NOMO-1 treated with DMSO at 0.1 percent for 48 hours (cell line): ENCODE data around the gene PDZD8.

ENCODE experiments used
- DNase-seq: peaks from one replicate; lab custom pipeline; 2025; ENCODE audit not compliant: unreplicated experiment; lab: John Stamatoyannopoulos, UW

The PDZD8 gene

DNA sequence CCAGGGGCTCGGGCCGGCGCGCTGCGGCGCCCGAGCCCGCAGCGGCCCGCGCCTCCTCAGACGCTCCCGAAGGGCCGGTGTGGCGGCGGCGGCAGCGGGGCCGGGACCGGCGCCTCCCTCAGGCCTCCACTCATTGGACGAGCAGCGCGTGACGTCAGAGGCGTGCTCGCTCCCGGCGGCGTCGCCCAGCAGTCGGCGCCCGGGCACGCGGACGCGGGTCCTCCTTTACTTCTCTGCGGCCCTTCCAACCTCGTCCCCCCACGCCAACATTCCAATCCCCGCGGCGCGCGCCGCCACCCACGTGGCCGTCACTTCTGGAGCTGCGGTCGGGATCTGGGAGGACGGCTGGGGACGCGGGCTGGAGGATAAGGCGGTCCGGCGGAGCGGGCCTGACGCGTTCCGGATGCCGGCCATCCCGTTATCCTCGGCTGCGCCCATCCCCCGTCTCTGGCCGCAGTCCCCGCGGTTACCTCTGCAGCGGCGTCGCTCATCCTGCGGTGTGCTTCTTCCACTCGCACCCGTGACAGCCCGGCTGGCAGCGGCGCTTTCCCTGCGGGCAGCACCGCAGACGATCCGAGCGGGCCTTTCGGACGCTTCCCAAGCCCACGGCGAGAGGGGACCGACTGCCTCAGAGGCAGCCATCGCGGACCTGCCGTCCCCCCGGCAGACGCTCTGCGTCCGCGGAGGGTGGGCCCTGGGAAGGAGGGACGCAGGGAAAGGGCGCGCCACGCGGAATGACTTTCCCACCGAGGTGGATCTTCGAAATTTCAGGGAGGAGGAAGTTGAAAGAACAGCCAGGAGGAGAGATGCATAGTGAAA, at the start of gene PDZD8:
PDZD8 (minus strand) TSS at position 81 of the 819 bp plus-strand sequence. CDS start 213 bp downstream, outside the sequence.
- DNase-seq: peak; percentile 79

DNA sequence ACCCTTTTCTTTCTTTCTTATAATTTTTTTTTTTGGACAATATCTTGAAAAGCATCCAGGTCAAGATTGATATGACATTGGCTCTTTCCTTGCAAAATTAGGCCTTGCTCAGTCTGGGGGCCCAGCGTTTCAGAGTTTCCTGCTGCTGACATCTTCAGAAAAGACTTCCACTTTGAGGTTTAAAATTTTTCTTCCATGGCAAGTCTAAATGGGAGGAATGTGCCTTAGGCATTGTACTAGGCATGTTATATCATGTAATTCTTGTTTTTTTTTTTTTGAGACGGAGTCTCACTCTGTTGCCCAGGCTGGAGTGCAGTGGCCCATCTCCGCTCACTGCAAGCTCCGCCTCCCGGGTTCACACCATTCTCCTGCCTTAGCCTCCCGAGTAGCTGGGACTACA, 48.9 kb upstream of the PDZD8 start:
- no peak for DNase-seq

DNA sequence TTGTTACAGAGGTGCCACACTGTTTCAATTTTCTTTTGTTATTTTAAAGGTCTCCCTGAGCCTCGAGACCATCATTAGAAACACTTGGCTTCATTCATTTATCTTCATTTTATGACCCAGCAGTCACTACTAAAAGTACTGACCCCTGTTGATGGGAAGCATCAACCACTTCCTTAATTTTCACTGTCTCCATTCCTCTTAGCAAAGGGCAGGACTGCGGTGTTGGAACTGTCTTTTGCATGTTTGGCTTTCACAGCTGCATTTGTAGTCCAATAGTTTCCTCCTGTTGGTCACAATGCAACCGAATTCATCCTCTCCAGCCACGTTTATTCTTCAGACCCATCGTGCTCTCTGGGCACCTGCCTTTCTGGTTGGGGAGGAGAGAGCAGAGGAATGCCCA, 46.7 kb upstream of the PDZD8 start:
- DNase-seq: peak; percentile 30

DNA sequence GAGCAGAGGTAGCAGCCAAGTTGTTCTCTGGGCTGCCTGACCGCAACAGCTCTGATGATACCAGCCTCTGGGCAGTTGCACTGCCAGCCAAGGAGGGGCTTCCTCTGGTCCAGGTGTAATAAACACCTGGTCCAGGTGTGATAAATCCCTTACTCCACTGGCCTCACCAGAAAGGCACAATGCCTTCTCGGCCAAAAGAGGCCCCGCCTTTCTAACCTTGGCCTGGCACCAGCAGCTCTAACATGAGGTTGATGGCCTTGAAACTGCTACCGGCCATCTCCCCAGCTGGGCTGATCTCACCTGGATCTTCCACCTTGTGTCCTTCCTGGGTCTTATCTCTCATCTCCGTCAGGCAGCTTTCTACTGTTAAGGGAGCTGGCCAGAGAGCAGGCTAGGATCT, 45.5 kb upstream of the PDZD8 start:
- DNase-seq: no peak

DNA sequence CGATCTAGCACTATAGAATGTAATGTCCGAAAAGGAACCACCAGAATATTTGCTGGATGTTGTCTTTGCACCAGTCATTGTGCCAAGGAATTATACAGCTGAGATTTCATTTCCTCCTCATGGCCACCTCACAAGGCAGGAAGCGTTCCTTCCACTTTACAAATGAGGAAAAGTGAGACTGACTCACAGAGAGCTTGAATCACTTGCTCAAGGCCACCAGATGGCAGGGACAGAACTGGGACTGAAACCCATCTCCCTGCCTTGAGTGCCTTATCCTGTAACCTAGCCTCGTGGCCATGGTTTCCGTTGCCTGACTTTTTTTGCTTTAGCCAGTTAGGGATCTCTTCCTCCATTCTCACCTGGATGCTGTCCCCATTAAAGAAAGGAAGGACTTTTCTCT, 44.7 kb upstream of the PDZD8 start:
- no peak for DNase-seq

- DNase-seq: no peak
These were observed 43.9 kb upstream of the PDZD8 start for GRCh38 chr10:117419159-117419558.

GRCh38 chr10:117418121-117418520, 42.9 kb upstream of the PDZD8 start:
- DNase-seq: no peak

DNA sequence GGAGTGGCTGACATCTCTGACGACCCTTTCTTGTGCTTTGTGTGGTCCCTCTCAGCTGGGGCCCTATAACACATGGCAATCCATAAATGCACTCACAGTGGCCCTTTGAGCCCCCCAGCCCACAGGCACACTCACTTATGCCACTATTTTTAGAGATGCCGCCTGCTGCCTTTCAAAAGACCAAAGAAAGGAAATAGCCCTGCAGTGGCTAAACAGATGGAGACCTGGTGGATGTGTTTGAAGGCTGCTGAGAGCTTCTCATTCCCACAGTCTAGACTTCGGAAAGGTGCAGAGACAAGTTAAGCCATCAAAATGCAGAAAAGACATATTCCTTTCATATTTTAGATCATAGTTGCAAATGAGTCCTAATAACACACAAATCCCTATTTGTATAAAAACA, 42.0 kb upstream of the PDZD8 start:
- DNase-seq: no peak

- DNase-seq: no peak
These were observed 38.8 kb upstream of the PDZD8 start for GRCh38 chr10:117413928-117414618.

- DNase-seq: no peak
These were observed 37.3 kb upstream of the PDZD8 start for GRCh38 chr10:117412469-117413010.

GRCh38 chr10:117411479-117412399, 36.5 kb upstream of the PDZD8 start:
- DNase-seq: no peak

DNA sequence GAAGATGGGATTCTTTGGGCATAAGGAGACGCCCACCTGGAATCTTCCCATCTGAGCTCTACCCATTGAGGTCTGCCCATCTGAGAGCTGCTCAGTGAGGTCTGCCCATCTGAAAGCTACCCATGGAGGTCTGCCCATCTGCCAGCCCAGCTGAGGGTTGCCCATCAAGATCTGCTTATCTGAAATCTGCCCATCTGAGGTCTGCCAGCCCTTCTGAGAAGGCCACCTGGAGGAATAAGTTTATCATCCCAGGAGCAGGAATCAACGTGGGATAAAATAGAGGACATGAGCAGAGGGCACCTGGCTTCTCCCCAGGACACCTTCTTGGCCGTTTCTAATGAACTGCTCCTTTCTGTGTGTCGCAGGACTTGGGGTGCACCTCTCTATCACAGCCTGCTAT, 35.3 kb upstream of the PDZD8 start:
- no peak for DNase-seq

DNA sequence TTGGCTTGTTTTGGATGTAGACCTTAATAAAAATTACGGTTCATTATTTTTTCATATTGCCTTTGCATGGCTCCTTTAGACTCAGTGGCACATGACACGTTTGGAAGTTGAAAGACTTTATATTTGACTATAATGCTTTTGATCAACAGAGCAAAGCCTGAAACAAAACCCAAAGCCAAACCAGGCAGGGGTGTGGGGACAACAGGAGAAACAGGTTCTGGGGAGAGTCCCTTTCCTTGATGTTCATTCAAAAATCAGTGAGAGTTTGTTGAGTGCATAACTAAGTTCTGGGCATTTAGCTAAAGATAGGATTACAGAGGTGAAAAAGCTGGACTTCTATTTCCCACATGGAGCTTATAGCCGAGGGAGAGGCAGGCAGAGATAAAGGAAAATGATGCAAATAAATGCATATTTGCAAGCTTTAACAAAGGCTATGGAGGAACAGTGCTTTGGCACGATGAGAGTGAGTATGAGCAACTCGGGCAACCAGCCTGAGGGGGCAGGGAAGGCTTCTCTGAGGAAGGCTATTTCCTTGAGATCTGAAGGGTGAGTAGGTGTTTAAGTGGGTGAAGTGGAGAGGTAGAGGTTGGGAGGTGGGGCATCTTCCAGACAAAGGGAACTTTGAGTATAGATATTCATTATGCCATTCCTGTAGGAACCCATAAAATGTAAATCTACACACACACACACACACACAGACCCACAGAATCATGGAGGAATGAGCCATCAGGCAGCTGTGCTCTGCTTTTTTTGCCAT, 34.5 kb upstream of the PDZD8 start:
- no peak for DNase-seq

GRCh38 chr10:117408436-117409384, 33.5 kb upstream of the PDZD8 start:
- peak; percentile 78 for DNase-seq

GRCh38 chr10:117405730-117406129, 30.5 kb upstream of the PDZD8 start:
- no peak for DNase-seq

DNA sequence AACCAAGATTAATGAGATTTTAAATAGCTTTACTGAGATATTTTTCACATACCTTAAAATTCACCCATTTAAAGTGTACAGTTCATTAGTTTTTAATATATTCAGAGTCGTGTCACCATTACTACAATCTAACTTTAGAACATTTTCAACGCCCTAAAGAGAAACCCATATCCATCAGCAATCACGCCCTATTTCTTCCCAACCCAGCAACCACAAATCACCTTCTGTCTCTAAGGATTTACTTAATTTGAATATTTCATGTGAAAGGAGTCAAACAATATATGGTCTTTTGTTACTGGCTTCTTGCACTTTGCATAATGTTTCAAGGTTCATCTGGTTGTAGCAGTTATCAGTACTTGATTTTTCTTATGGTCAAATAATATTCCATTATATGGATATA, 25.1 kb upstream of the PDZD8 start:
- no peak for DNase-seq

GRCh38 chr10:117399341-117400196, 24.3 kb upstream of the PDZD8 start:
- DNase-seq: peak; percentile 85

- DNase-seq: peak; percentile 10
These were observed 22.8 kb upstream of the PDZD8 start for GRCh38 chr10:117398029-117398428.
